ENCODE data around the gene NFE2L1. TPM values are rescaled to one million over a fixed set of nuclear protein-coding genes. Genes with fewer than 3 reads are reported as not detected.
A peak's percentile ranks its signal among the peaks of the same experiment; 100 is the strongest.

Gene NFE2L1
- total and polyA plus RNA-seq, 2 of the 8 experiments (the other 6 are each of a cell fraction or from before 2014, with no cell fraction given) = 140 to 143 TPM

- ChIA-PET POLR2A (ENCODE audit: partially characterized antibody) (interaction anchor here (0.8 to 41.8 kb wide), 13 partner anchors 10 to 118 kb away, joined by 3 to 1227 read pairs (median 6); partner anchors contain the start of genes CBX1, COPZ2, NFE2L1 and SNX11), CTCF (ENCODE audit: partially characterized antibody) (interaction anchor here (0.6 to 10.5 kb wide), 9 partner anchors 9 to 114 kb away, joined by 3 to 111 read pairs (median 12); no protein-coding TSS in a partner anchor)
- Histone ChIP-seq H3K23ac (ENCODE audit: insufficient read length) (no peak overlapping the region), H3K9me3 (ENCODE audit: insufficient read depth in 2 of 2, low read depth in 1 of 2, low read length in 1 of 2) (no peaks in the 10 kb centered on the region), H4K8ac (ENCODE audit: extremely low read depth, insufficient read depth, low read length) (peak overlapping the region; percentile 96; the same call in 1 of the 2 replicates), H2BK5ac (ENCODE audit: low read depth, low read length) (peak overlapping the region; percentile 94), H3K4me3 (ENCODE audit: extremely low read depth in 1 of 4, insufficient read depth in 2 of 4, low read depth in 3 of 4, low read length in 4 of 4) (peak overlapping the region; percentile 81 to 91 (median 86)), H3K4me2 (ENCODE audit: insufficient read depth in 1 of 2, low read depth in 2 of 2, low read length in 2 of 2) (peak overlapping the region; percentile 80 to 87), H2BK15ac (ENCODE audit: low read length) (no peak overlapping the region; the same call in 1 of the 2 replicates), H2AFZ (ENCODE audit: low read length) (peak overlapping the region; percentile 46), H2AK5ac (ENCODE audit: low read depth, low read length) (peak overlapping the region; percentile 58; the same call in 1 of the 2 replicates), H3K79me2 (ENCODE audit: control insufficient read depth in 1 of 2, insufficient read depth in 2 of 2, low read length in 2 of 2) (peaks cover 2 to 47% of the 10 kb centered on the region in 2 experiments), H3K18ac (ENCODE audit: extremely low read depth, low read length) (peak overlapping the region; percentile 86; the same call in 1 of the 2 replicates), H3K56ac (replicated peaks; ENCODE audit: insufficient read length, low read depth, low read length) (peak overlapping the region; percentile 71), H3K4me1 (replicated peaks in 1 of 4; ENCODE audit: control insufficient read depth in 3 of 4, insufficient read depth in 4 of 4, low read length in 3 of 4) (peaks cover 3 to 22% (median 19%) of the 10 kb centered on the region in 4 experiments; a peak in 6 of 7 replicates), H2BK120ac (replicated peaks; ENCODE audit: low read depth, low read length) (no peak overlapping the region), H3K4ac (replicated peaks; ENCODE audit: insufficient read length, low read depth, low read length) (peak overlapping the region; percentile 94), H3K36me3 (ENCODE audit: control insufficient read depth in 2 of 4, insufficient read depth in 4 of 4, low read length in 3 of 4) (peaks cover 2 to 16% (median 7%) of the 10 kb centered on the region in 4 experiments; a peak in 5 of 8 replicates), H2BK20ac (ENCODE audit: low read length) (no peak overlapping the region), H3K14ac (ENCODE audit: insufficient read length) (no peak overlapping the region), H3K79me1 (ENCODE audit: low read depth, low read length) (no peaks in the 10 kb centered on the region; the same call in 1 of the 2 replicates), H3K9ac (replicated peaks in 1 of 4; ENCODE audit: extremely low read depth in 1 of 4, low read depth in 3 of 4, low read length in 3 of 4) (peak overlapping the region; percentile 89 to 97 (median 94)), H2BK12ac (ENCODE audit: low read depth, low read length) (peak overlapping the region; percentile 97; the same call in 1 of the 2 replicates), H3K27ac (ENCODE audit: low read depth, low read length) (peak overlapping the region; percentile 97), H3K23me2 (ENCODE audit: low read depth, low read length) (peaks cover 10% of the 10 kb centered on the region), H3K27me3 (replicated peaks in 1 of 4; ENCODE audit: control insufficient read depth in 3 of 4, extremely low read depth in 1 of 4, insufficient read depth in 3 of 4, low read length in 3 of 4) (no peaks in the 10 kb centered on the region), H4K20me1 (replicated peaks in 1 of 2; ENCODE audit: control insufficient read depth in 1 of 2, insufficient read depth in 2 of 2, low read length in 2 of 2) (peaks cover 0 to 10% of the 10 kb centered on the region in 2 experiments), H4K5ac (ENCODE audit: insufficient read length, low read depth, low read length) (peak overlapping the region; percentile 97), H4K91ac (replicated peaks; ENCODE audit: insufficient read length, low read length) (peak overlapping the region; percentile 96)
- 7% methylated on average over 26 of the region's 26 CpGs; no CpG with 5 or more reads in 1 of the 2 experiments for WGBS, 2 experiments (ENCODE audit: extremely low coverage in 1 of 2, insufficient coverage in 1 of 2, insufficient read length in 1 of 2, insufficient replicate concordance in 2 of 2, low coverage in 1 of 2, low lambda C conversion rate in 2 of 2, missing lambda C conversion rate in 1 of 2)
- DNase-seq (ENCODE audit: low read depth in 1 of 2, low spot score in 2 of 2) (no peak), FAIRE-seq (no peak)
- peak; percentile 62; the same call in 1 of the 2 replicates for TF ChIP-seq CHD2 (IDR thresholded peaks at IDR 0.05; ENCODE audit: low read length)
- no peak for TF ChIP-seq CTCF (IDR thresholded peaks at IDR 0.05; ENCODE audit: control extremely low read depth in 1 of 3, insufficient read depth in 1 of 3, low read depth in 1 of 3, low read length in 3 of 3)
- peak; percentile 52 for TF ChIP-seq SAP30 (IDR thresholded peaks at IDR 0.05; ENCODE audit: insufficient read depth, insufficient replicate concordance, low read length)
- TF ChIP-seq SIN3A (conservative IDR thresholded peaks at IDR 0.05 in 1 of 2, IDR thresholded peaks at IDR 0.05 in 1 of 2; ENCODE audit: low read depth in 1 of 2, low read length in 2 of 2) = peak in 1 of 2 experiments; percentile 66; a peak in 1 of 4 replicates
- TF ChIP-seq CREB1 (IDR thresholded peaks at IDR 0.05) = peak; percentile 44; the same call in 1 of the 2 replicates
- peak; percentile 68; the same call in 1 of the 2 replicates for TF ChIP-seq RBBP5 (IDR thresholded peaks at IDR 0.05; ENCODE audit: borderline replicate concordance, low read depth, low read length)
- no peak for TF ChIP-seq EZH2 (IDR thresholded peaks at IDR 0.05; ENCODE audit: low read depth, low read length, severe bottlenecking)
- TF ChIP-seq SIRT6 (IDR thresholded peaks at IDR 0.05; ENCODE audit: low read length) = no peak
Measured at GRCh38 chr17:48047113-48047740, 932 bp upstream of the NFE2L1 start.

Measured in H1 (cell line).